SIG-M5 treated with dmso at 0.1 percent for 504 hours (cell line): ENCODE data around the gene BRCA2.
"Not testable (repeated sequence)": the region's sequence is repeated elsewhere in the genome, so short reads cannot be mapped to it uniquely, and the experiment has no call there.

Experiments used
- DNase-seq: peaks from one replicate; lab custom pipeline; 2025; ENCODE audit not compliant: unreplicated experiment; lab: John Stamatoyannopoulos, UW

Gene BRCA2

DNA sequence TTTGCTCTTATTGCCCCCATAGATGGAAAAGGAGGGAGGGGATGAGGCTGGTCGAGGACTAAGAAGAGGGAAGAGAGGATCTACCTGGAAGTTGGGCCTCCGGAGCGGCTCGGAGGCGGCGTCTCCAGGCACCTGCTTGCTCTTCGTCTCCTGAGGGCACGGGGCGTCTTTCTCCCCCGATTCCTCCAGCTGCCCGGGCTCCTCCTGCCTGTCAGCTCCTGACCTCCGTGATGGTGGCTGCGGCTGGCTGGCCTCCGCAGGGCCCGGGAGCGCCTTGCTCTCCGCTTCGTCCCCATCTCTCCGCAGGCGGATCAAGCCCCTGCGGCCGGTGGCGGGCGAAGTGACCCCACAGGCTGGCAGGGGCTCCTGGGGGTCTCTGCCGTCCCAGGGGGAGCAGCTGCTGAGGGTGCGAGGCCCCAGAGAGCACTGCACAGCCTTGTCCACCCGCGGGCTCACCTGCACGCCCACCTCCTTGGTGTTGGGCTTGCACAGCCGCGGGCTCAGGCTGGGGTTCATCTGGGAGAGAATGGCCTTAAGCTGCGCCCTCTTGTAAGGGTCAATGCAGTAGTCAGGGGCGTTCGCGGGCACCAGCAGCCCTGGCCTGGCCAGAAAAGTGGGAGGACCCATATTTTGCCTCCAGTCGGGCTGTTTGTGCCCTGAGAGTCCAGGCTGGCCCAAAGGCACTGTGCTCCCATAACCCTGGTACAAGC, 4.0 kb upstream of the BRCA2 start:
- DNase-seq: no peak

DNA sequence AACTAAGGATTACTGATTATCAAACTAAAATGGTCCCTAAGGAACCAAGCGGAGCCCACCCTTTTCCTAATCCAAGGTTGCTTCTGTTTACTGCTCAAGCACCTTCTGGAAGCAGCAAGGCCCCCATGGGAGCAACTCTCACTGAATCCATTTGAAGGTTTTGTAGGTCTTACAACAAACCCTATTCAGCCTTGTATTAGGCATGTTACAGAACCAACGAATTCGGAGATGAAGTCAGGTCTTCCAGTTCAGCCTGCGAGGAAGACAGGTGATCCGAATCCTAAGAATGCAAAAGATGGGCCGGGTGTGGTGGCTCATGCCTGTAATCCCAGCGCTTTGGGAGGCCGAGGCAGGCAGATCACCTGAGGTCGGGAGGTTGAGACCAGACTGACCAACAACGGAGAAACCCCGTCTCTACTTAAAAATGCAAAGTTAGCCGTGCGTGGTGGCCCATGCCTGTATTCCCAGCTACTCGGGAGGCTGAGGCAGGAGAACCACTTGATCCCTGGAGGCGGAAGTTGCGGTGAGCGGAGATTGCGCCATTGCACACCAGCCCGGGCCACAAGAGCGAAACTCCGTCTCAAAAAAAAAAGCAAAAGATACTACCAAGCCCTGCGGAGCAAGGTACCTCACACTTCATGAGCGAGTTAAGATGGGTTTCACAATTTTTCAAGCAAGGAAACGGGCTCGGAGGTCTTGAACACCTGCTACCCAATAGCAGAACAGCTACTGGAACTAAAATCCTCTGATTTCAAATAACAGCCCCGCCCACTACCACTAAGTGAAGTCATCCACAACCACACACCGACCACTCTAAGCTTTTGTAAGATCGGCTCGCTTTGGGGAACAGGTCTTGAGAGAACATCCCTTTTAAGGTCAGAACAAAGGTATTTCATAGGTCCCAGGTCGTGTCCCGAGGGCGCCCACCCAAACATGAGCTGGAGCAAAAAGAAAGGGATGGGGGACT, 754 bp upstream of the BRCA2 start:
- DNase-seq: peak; percentile 98

GRCh38 chr13:32316028-32316339, 676 bp downstream of the BRCA2 start:
- no peak for DNase-seq

- peak; percentile 85 for DNase-seq
Observed at GRCh38 chr13:32316501-32316900, 1.2 kb downstream of the BRCA2 start.

DNA sequence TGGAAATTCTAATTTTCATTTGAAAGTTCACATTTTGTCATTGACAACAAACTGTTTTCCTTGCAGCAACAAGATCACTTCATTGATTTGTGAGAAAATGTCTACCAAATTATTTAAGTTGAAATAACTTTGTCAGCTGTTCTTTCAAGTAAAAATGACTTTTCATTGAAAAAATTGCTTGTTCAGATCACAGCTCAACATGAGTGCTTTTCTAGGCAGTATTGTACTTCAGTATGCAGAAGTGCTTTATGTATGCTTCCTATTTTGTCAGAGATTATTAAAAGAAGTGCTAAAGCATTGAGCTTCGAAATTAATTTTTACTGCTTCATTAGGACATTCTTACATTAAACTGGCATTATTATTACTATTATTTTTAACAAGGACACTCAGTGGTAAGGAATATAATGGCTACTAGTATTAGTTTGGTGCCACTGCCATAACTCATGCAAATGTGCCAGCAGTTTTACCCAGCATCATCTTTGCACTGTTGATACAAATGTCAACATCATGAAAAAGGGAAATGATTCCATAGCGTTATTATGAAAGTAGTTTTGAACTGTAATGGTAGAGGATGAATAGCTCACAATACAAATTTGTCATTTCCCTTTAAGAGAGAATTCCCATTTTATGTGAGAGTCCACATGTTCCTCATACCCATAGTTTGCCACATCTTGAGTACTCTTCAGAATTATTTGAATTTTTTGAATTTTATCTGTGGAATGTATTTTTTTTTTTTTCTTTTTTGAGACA, 2.6 kb downstream of the BRCA2 start:
- DNase-seq: peak; percentile 67

DNA sequence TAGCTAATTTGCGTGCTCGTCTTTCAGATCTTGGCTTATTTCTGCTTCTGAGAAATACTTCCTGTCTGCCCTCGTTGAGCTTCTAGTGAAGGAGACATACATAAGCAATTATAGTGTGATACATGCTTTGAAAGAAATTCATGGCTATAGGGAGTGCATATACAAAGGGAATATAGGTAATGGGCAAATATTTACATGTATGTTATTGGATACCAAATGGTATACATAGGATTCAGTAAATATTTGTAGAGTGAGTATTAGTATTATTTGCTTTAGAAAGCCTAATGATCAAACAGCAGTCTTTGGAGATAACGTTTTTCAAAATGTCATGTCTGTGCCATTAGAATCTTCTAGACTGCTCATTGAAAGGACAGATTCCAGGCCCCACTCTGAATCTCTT, 5.2 kb downstream of the BRCA2 start:
- no peak for DNase-seq

- no peak for DNase-seq
Observed at GRCh38 chr13:32323912-32324311, 8.6 kb downstream of the BRCA2 start.

DNA sequence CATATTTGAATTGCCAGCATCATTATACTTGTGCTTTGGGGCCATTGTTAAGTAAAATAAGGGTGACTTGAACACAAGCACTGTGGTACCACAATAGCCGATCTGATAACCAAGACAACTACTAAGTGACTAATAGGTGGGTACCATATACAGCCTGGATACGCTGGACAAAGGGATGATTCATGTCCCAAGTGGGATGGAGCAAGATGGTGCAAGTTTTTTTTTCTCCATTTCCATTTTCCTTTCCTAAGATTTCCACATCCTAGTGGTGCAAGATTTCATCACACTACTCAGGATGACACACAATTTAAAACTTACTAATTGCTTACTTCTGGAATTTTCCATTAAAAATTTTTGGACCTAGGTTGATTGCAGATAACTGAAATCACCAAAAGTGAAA, 15.1 kb downstream of the BRCA2 start:
- no peak for DNase-seq

GRCh38 chr13:32334671-32335070, 19.4 kb downstream of the BRCA2 start:
- peak; percentile 48 for DNase-seq

DNA sequence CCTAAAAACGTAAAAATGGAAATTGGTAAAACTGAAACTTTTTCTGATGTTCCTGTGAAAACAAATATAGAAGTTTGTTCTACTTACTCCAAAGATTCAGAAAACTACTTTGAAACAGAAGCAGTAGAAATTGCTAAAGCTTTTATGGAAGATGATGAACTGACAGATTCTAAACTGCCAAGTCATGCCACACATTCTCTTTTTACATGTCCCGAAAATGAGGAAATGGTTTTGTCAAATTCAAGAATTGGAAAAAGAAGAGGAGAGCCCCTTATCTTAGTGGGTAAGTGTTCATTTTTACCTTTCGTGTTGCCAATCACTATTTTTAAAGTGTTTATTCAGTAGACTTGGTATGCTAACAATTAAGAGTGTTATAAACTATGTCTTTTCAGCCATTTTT, 25.6 kb downstream of the BRCA2 start:
- DNase-seq: peak; percentile 76

- DNase-seq: no peak
Observed at GRCh38 chr13:32347651-32348050, 32.3 kb downstream of the BRCA2 start.

DNA sequence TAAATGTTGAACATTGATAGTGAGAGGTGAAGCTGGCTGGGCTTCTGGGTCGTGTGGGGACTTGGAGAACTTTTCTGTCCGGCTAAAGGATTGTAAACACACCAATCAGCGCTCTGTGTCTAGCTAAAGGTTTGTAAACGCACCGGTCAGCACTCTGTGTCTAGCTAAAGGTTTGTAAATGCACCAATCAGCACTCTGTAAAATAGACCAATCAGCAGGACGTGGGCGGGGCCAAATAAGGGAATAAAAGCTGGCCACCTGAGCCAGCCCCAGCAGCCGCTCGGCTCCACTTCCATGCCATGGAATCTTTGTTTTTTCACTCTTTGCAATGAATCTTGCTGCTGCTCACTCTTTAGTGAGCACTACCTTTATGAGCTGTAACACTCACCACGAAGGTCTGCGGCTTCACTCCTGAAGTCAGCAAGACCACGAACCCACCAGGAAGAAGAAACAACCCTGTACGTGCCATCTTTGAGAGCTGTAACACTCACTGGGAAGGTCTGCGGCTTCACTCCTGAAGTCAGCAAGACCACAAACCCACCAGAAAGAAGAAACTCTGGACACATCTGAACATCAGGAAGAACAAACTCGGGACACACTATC, 35.6 kb downstream of the BRCA2 start:
- DNase-seq: not testable (repeated sequence)

- DNase-seq: no peak
Observed at GRCh38 chr13:32354040-32354439, 38.7 kb downstream of the BRCA2 start.

DNA sequence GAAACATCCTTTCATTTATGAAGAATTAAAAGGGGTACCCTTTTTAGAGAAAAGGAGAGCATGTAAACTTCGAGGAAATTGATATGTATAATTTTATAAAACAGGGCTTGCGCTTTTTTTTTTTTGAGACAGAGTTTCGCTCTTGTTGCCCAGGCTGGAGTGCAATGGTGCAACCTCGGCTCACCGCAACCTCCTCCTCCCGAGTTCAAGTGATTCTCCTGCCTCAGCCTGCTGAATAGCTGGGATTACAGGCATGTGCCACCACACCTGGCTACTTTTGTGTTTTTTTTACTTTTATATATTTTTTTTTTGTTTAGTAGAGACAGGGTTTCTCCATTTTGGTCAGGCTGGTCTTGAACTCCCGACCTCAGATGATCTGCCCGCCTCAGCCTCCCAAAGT, 40.6 kb downstream of the BRCA2 start:
- not testable (repeated sequence) for DNase-seq

- DNase-seq: peak; percentile 88
Observed at GRCh38 chr13:32362574-32362973, 47.3 kb downstream of the BRCA2 start.

GRCh38 chr13:32370805-32371204, 55.5 kb downstream of the BRCA2 start:
- no peak for DNase-seq

DNA sequence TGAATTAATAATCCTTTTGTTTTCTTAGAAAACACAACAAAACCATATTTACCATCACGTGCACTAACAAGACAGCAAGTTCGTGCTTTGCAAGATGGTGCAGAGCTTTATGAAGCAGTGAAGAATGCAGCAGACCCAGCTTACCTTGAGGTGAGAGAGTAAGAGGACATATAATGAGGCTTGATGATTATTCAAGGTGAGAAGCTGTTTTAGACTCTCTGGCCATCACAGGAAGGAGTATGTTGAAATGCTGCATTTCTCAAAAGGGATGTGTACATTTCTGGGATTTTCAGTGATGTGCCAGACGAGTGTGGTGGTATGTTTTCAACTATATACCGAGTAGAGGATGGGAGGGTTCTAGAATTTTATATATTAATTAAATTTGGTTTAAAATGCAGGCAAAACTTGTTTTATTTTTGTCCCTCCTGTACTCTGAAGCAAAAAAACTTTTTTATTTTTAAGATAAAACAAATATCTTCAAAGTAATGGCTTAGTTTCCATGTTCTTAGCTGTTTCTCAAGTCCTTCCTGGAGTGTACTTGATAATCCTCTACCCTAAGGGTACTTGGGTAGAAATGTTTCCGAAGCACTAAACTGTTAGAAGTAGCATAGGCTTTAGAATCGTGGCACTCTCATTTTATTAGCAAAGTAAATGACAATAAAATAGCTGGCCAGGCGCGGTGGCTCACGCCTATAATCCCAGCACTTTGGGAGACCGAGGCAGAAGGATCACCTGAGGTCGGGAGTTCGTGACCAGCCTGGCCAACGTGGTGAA, 61.5 kb downstream of the BRCA2 start:
- DNase-seq: no peak

- no peak for DNase-seq
Observed at GRCh38 chr13:32378012-32378411, 62.7 kb downstream of the BRCA2 start.

DNA sequence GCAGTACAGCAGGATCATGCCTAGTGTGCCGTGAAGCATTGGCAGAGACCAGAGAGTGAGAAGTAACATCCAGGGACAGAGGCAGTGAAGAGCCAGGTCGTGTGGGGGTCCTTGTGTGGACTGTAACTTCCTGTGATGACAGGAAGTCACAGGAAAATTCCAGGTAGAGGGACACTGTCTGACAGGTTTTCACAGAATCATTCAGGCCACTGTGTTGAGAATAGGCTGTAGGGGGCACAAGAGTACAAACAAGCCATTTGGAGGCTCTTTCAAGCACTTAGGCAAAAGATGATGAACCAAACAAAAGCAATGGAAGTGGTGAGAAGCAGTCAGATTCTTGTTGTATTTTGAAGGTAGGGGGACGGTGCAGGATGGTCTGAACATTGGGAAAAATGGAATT, 66.2 kb downstream of the BRCA2 start:
- DNase-seq: no peak

GRCh38 chr13:32383836-32384618, 68.7 kb downstream of the BRCA2 start:
- no peak for DNase-seq
